ENCODE data around the gene ERP44.

ERP44 gene

DNA sequence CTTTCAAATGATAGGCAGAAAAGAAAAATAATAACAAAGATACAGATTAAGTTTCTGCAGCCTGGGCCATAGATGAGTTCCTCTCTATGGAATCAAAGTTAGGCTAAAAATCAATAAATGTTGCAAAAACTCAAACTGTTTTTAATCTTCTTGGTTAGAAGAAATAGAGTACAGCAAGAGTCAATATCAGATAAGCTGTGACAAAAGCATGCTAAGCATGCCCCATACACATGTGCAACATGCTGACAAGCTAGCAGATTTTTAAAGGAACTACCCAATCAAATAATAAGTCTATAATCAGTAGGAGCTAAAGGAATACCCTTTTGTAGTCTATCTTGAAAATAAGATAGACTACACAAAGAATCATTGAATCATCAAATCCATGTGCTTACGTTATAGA lies 6.7 kb downstream of the ERP44 start:
- TF ChIP-seq, protein P1, sequence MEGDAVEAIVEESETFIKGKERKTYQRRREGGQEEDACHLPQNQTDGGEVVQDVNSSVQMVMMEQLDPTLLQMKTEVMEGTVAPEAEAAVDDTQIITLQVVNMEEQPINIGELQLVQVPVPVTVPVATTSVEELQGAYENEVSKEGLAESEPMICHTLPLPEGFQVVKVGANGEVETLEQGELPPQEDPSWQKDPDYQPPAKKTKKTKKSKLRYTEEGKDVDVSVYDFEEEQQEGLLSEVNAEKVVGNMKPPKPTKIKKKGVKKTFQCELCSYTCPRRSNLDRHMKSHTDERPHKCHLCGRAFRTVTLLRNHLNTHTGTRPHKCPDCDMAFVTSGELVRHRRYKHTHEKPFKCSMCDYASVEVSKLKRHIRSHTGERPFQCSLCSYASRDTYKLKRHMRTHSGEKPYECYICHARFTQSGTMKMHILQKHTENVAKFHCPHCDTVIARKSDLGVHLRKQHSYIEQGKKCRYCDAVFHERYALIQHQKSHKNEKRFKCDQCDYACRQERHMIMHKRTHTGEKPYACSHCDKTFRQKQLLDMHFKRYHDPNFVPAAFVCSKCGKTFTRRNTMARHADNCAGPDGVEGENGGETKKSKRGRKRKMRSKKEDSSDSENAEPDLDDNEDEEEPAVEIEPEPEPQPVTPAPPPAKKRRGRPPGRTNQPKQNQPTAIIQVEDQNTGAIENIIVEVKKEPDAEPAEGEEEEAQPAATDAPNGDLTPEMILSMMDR (IDR thresholded peaks at IDR 0.05) = no peak

DNA sequence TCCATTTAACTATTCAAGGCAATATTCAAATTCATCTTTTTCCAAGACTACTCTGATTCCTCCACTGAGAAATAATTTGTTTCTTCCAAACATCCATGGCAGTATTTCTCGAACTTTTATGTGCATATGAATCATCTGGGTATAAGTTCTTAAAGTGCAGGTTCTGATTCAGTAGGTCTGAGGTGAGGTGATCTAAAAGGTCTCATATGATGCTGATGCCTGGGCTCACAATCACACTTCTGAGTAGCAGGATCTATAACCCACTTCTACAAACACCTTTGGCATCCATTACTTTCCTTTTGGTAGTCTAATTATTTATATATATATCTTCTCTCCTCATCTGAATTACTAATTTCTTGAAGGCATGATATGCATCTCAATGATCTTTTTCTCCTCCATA lies 7.2 kb downstream of the ERP44 start:
- TF ChIP-seq, protein P1 (IDR thresholded peaks at IDR 0.05) = no peak

DNA sequence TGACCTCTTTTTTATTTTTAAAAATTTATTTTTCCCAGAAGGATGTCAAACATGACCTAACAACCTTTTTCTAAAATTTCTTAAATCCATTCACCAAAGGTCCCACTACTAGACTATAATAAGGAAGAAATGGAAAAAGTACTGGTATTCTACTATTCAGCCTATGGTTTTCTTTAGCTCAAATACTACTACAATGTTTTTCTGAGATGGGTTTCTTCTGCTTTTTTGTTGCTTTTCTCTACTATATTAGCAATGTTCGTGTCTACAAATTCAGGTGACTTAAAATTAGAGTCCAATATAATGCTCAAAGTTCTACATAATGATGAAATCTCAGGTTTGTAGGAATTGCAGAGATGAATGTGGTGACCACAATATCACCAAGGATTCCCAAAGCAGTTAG lies 7.9 kb downstream of the ERP44 start:
- TF ChIP-seq, protein P1 (IDR thresholded peaks at IDR 0.05) = no peak

DNA sequence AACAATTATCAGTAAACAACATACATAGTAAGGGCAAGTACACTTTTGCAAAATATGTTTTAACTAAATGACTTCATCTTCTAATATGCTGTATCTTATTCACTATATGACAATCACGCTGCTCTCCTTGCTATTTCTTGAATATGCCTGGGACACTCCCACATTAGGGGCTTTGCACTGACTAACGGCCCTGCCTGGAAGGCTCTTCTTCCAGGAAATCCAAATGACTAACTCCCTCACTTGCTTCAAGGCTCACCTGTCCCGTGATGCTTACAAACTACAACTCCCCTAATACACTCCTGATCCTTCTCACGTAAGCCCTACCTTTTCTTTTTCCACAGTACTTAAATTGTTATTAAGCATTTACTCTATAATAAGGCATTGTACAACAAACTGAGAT lies 10.6 kb downstream of the ERP44 start:
- TF ChIP-seq, protein P1 (IDR thresholded peaks at IDR 0.05) = no peak

DNA sequence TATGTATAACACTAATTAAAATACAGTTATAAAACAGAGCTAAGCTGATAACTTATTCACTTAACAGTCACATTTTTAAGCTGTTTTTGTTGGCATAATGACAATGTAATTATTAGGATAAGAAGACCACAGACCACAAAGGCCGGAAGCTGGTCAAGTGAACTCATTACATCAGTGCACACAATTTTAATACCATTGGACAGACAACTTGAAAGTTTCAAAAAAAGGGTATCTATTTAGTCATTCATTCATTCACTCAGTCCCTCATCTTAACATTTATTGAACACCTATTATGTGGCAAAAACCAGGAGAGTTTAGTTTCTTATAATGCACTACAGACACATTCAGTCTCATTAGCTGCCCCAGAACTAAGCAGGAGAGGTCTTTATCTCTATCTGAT lies 11.6 kb downstream of the ERP44 start:
- TF ChIP-seq, protein P1 (IDR thresholded peaks at IDR 0.05) = no peak

DNA sequence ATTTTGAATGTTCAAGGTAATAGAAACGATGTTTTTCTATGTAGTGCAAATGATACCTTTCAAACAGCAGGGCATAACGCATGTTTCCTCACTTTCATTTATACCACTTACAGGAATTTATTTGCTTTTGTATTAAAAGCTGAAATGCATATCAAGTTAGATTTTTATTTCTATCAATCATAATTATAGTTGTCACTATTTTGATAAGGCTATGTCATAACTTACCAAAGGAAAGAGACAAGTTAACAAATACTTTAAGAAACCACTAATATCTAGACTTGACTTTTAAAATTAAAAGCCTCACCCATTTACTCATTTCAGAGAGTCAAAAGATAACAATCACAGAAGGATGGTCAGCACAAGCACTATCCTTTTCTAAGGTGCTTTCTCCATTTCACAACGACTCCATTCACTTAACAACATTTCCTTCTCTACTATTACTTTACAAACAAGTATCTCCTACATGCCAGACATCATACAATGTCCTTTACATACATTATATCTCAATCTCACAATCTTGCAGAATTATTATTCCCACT lies 12.6 kb downstream of the ERP44 start:
- TF ChIP-seq, protein P1 (IDR thresholded peaks at IDR 0.05) = no peak

DNA sequence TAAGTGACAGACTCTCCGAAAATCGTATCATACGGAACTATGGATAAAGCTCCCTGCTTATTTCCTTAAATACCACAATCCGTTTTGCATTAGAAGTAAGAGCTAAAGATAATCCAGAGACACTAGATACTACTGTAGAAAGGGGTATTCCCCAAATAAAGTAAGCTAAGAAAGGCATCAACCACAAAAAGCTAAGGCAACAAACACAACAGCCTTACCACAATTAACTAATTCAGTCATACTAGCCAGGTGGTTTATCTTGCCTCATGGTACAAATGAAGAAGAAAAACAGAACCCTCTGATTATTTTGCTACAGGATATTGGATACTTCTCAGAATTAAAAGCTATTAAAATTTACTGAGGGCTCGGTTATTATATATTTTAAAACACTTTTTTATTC lies 14.1 kb downstream of the ERP44 start:
- TF ChIP-seq, protein P1 (IDR thresholded peaks at IDR 0.05) = no peak

DNA sequence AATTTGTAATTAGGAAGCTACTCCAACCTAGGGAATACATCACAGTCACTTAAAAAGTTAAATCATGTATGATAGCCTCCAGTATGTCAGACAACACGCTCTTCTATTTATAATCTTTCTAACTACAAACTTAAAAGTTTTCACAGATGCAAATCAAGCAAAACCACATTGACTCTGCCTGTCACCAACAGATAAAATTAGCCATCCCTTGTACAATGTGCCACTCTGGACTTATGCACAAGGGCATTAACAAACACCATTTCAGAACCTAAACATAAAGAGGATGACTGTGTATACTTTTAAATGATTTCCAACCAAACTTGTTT lies 14.7 kb downstream of the ERP44 start:
- TF ChIP-seq, protein P1 (IDR thresholded peaks at IDR 0.05) = no peak
